SK-N-SH (cell line): Measurements from ENCODE around the gene CEP162. TPM values are rescaled to one million over a fixed set of nuclear protein-coding genes. Genes with fewer than 3 reads are reported as not detected.

Source experiments
- CTCF ChIA-PET: fragments of 300-600, 350-600 bp; formaldehyde crosslinking; extraction: SDS; loops from one replicate; lab custom pipeline; 2021; lab: Yijun Ruan, JAX
- POLR2A ChIA-PET: fragments of 350-600 bp; sonication (Branson Sonifier 250); formaldehyde crosslinking; extraction: SDS; loops from one replicate; lab custom pipeline; 2020; ENCODE audit warnings: antibody characterized with exemption, inconsistent platforms; lab: Yijun Ruan, JAX
- DNase-seq: peaks from one replicate; pipeline ENCODE4 v3.0.0; 2012
- H2AFZ ChIP-seq: fragments of 200-600 bp; sonication (generic); 2 replicates; pipeline ENCODE4 v1.8.1; 2016; ENCODE audit warnings: antibody characterized with exemption, mild to moderate bottlenecking, low read depth
- H3F3A ChIP-seq: fragments of 200-600 bp; sonication (generic); replicated peaks from 2 replicates; pipeline ENCODE3; 2016; ENCODE audit warnings: antibody characterized with exemption, mild to moderate bottlenecking; ENCODE audit not compliant: insufficient read depth
- H3K27ac ChIP-seq, 2 experiments: fragments of 200-500 bp in 1 of 2; fragments of 200-600 bp in 1 of 2; sonication (Bioruptor generic) in 1 of 2; sonication (generic), shearing (Covaris generic) in 1 of 2; 2 replicates each; pipeline versions ENCODE4 v1.5.1 to v1.6.1; 2014 to 2016; ENCODE audit warnings: low read depth in 2 of 2, inconsistent platforms in 1 of 2, low read length in 1 of 2, mild to moderate bottlenecking in 1 of 2, mixed read lengths in 1 of 2
- H3K27me3 ChIP-seq: fragments of 200-600 bp; sonication (generic), shearing (Covaris generic); 2 replicates; pipeline ENCODE4 v1.6.1; 2016; ENCODE audit warnings: mixed run types; ENCODE audit not compliant: insufficient read depth
- H3K36me3 ChIP-seq, 2 experiments: fragments of 200-500 bp in 1 of 2; fragments of 200-600 bp in 1 of 2; sonication (Bioruptor generic) in 1 of 2; sonication (generic) in 1 of 2; replicated peaks in 1 of 2; 2 replicates each; pipeline versions ENCODE3 to v1.5.1; 2014 to 2016; ENCODE audit warnings: low read length in 1 of 2, mild to moderate bottlenecking in 1 of 2; ENCODE audit not compliant: insufficient read depth in 2 of 2, control insufficient read depth in 1 of 2
- H3K4me1 ChIP-seq, 2 experiments: fragments of 200-500 bp in 1 of 2; fragments of 200-600 bp in 1 of 2; sonication (Bioruptor generic) in 1 of 2; sonication (generic), shearing (Covaris generic) in 1 of 2; 2 replicates each; pipeline versions ENCODE4 v1.5.1 to v1.6.1; 2014 to 2016; ENCODE audit warnings: low read depth in 1 of 2, low read length in 1 of 2, mixed run types in 1 of 2; ENCODE audit not compliant: insufficient read depth in 2 of 2, control insufficient read depth in 1 of 2
- H3K4me2 ChIP-seq: fragments of 200-600 bp; sonication (generic), shearing (Covaris generic); 2 replicates; pipeline ENCODE4 v1.6.1; 2017; ENCODE audit warnings: mixed run types
- H3K4me3 ChIP-seq, 2 experiments: fragments of 200-500 bp in 1 of 2; fragments of 200-600 bp in 1 of 2; sonication (Bioruptor generic) in 1 of 2; sonication (generic), shearing (Covaris generic) in 1 of 2; 2 replicates each; pipeline versions ENCODE4 v1.5.1 to v1.8.1; 2014 to 2016; ENCODE audit warnings: low read depth in 2 of 2, inconsistent platforms in 1 of 2, low read length in 1 of 2, mild to moderate bottlenecking in 1 of 2, mixed read lengths in 1 of 2, moderate library complexity in 1 of 2
- H3K79me2 ChIP-seq: fragments of 200-600 bp; sonication (generic); 2 replicates; pipeline ENCODE4 v1.8.1; 2017; ENCODE audit warnings: mild to moderate bottlenecking; ENCODE audit not compliant: insufficient read depth
- H3K9ac ChIP-seq: fragments of 200-600 bp; sonication (generic); 2 replicates; pipeline ENCODE4 v1.6.1; 2017; ENCODE audit warnings: mixed run types
- H3K9me2 ChIP-seq: fragments of 200-600 bp; sonication (generic); 2 replicates; pipeline ENCODE4 v1.6.1; 2017; ENCODE audit warnings: mixed run types
- H3K9me3 ChIP-seq: fragments of 200-600 bp; sonication (generic); 2 replicates; pipeline ENCODE4 v1.6.1; 2017; ENCODE audit warnings: mixed run types, mild to moderate bottlenecking, moderate library complexity
- H4K20me1 ChIP-seq: fragments of 200-600 bp; sonication (generic); 2 replicates; pipeline ENCODE4 v1.6.1; 2017; ENCODE audit warnings: mild to moderate bottlenecking, mixed run types; ENCODE audit not compliant: insufficient read depth
- CHD2 ChIP-seq: fragments of 150-350 bp; IDR thresholded peaks from 2 replicates; pipeline ENCODE4 v1.6.1; 2018; ENCODE audit warnings: low read length; ENCODE audit not compliant: partially characterized antibody
- EP300 ChIP-seq, 2 experiments: IDR thresholded peaks; 2 replicates each; pipeline versions ENCODE4 v1.4.0 to v1.6.1; 2012; ENCODE audit warnings: borderline replicate concordance in 1 of 2, low read depth in 1 of 2, low read length in 1 of 2
- FOSL2 ChIP-seq: IDR thresholded peaks from 2 replicates; pipeline ENCODE4 v1.4.0; 2012; ENCODE audit warnings: low read depth, mild to moderate bottlenecking, moderate library complexity, borderline replicate concordance
- FOXM1 ChIP-seq: IDR thresholded peaks from 2 replicates; pipeline ENCODE4 v1.4.0; 2012; ENCODE audit warnings: low read depth, mild to moderate bottlenecking
- GABPA ChIP-seq: IDR thresholded peaks from 2 replicates; pipeline ENCODE4 v1.4.0; 2012; ENCODE audit warnings: low read depth, mild to moderate bottlenecking
- GATA2 ChIP-seq: sonication (generic); formaldehyde crosslinking; IDR thresholded peaks from 2 replicates; pipeline ENCODE4 v1.5.0; 2020; ENCODE audit warnings: mild to moderate bottlenecking, missing genetic modification reagents
- JUND ChIP-seq: IDR thresholded peaks from 2 replicates; pipeline ENCODE4 v1.4.0; 2012
- MEF2A ChIP-seq: IDR thresholded peaks from 2 replicates; pipeline ENCODE4 v1.4.0; 2012; ENCODE audit warnings: low read depth, borderline replicate concordance
- MXI1 ChIP-seq: IDR thresholded peaks from 2 replicates; pipeline ENCODE4 v1.6.1; 2012; ENCODE audit warnings: mild to moderate bottlenecking, low read depth, low read length, improper control_type of control experiment
- NFIC ChIP-seq: IDR thresholded peaks from 2 replicates; pipeline ENCODE4 v1.4.0; 2012; ENCODE audit warnings: borderline replicate concordance
- PBX3 ChIP-seq: IDR thresholded peaks from 2 replicates; pipeline ENCODE4; 2012
- RAD21 ChIP-seq: IDR thresholded peaks from 2 replicates; pipeline ENCODE4 v1.6.1; 2012; ENCODE audit warnings: mild to moderate bottlenecking, low read length
- RCOR1 ChIP-seq: fragments of 150-350 bp; IDR thresholded peaks from 2 replicates; pipeline ENCODE4 v1.6.1; 2017; ENCODE audit warnings: antibody characterized with exemption, low read length
- REST ChIP-seq: IDR thresholded peaks from 2 replicates; pipeline ENCODE4 v1.6.1; 2012; ENCODE audit warnings: mild to moderate bottlenecking, low read depth, low read length, moderate library complexity
- RXRA ChIP-seq: IDR thresholded peaks from 2 replicates; pipeline ENCODE4 v1.4.0; 2012; ENCODE audit warnings: low read depth, mild to moderate bottlenecking, borderline replicate concordance
- SMC3 ChIP-seq: IDR thresholded peaks from 2 replicates; pipeline ENCODE4 v1.6.1; 2012; ENCODE audit warnings: low read depth, low read length, improper control_type of control experiment
- TAF1 ChIP-seq: IDR thresholded peaks from 2 replicates; pipeline ENCODE4 v1.6.1; 2012; ENCODE audit warnings: low read depth, mild to moderate bottlenecking, low read length, moderate library complexity, borderline replicate concordance
- TCF12 ChIP-seq: IDR thresholded peaks from 2 replicates; pipeline ENCODE4 v1.4.0; 2012
- USF1 ChIP-seq: IDR thresholded peaks from 2 replicates; pipeline ENCODE4 v1.4.0; 2012; ENCODE audit warnings: low read depth, borderline replicate concordance
- YY1 ChIP-seq: IDR thresholded peaks from 2 replicates; pipeline ENCODE4 v1.4.0; 2012; ENCODE audit warnings: low read depth, mild to moderate bottlenecking
- WGBS: methylation state at CpG from one replicate; pipeline ENCODE4 v1.1.6; 2017; ENCODE audit warnings: low lambda C conversion rate; 5-methylcytosine and 5-hydroxymethylcytosine counted together
- polyA plus RNA-seq, 3 experiments: library from polyadenylated mRNA; depleted of rRNA; stranded (reverse); fragments of >200 nt; gene quantifications; 2 replicates each; pipeline ENCODE4 v1.2.3, GENCODE V29; 2012

CEP162 gene
- polyA plus RNA-seq, 1 of the 3 experiments (the other 2 are of a cell fraction) = 1.2 TPM

GRCh38 chr6:84193114-84193708, 34.2 kb downstream of the CEP162 start:
- Histone ChIP-seq H3F3A (peaks cover 23% of the 10 kb centered on the region), H2AFZ (no peak overlapping the region), H3K36me3 (peaks cover 30 to 31% of the 10 kb centered on the region in 2 experiments), H3K27ac (peak overlapping the region in 1 of 2 experiments; percentile 70; a peak in 2 of 4 replicates), H3K9ac (no peak overlapping the region), H4K20me1 (peaks cover 6% of the 10 kb centered on the region; the same call in 1 of the 2 replicates), H3K27me3 (no peaks in the 10 kb centered on the region), H3K4me2 (no peak overlapping the region), H3K79me2 (no peaks in the 10 kb centered on the region), H3K9me2 (no peaks in the 10 kb centered on the region), H3K4me1 (0 out of 4 replicates have a peak, but pooled peaks cover 0 to 3% of the 10 kb centered on the region in 2 experiments), H3K9me3 (no peaks in the 10 kb centered on the region), H3K4me3 (no peak overlapping the region)
- WGBS = 9% methylated on average over 2 of the region's 2 CpGs
- TF ChIP-seq TAF1 = no peak
- peak; percentile 47; the same call in 1 of the 2 replicates for TF ChIP-seq RXRA
- TF ChIP-seq EP300 (IDR thresholded peaks at IDR 0.05; ENCODE audit: borderline replicate concordance in 1 of 2, low read depth in 1 of 2, low read length in 1 of 2) = no peak
- TF ChIP-seq REST = no peak
- peak; percentile 72 for TF ChIP-seq MEF2A
- TF ChIP-seq RCOR1 = no peak
- peak; percentile 79 for TF ChIP-seq FOSL2
- no peak for TF ChIP-seq GATA2 (CRISPR knock-in tag)
- peak; percentile 70 for TF ChIP-seq JUND
- TF ChIP-seq PBX3 = peak; percentile 87
- TF ChIP-seq TCF12 = peak; percentile 76
- POLR2A ChIA-PET = no interaction called here
- DNase-seq = no peak
- CTCF ChIA-PET = no interaction called here

- ChIA-PET CTCF (no interaction called here), POLR2A (no interaction called here)
- no peak overlapping the region for H3K9ac ChIP-seq
- H3K4me1 ChIP-seq = 0 out of 4 replicates have a peak, but pooled peaks cover 0 to 3% of the 10 kb centered on the region in 2 experiments
- H3K36me3 ChIP-seq = peaks cover 26 to 28% of the 10 kb centered on the region in 2 experiments
- no peaks in the 10 kb centered on the region for H3K79me2 ChIP-seq
- H3K4me3 ChIP-seq = no peak overlapping the region
- H3K9me2 ChIP-seq = no peaks in the 10 kb centered on the region; the same call in 1 of the 2 replicates
- no peak for DNase-seq
- no peak overlapping the region for H3K4me2 ChIP-seq
- H2AFZ ChIP-seq = no peak overlapping the region
- peaks cover 23% of the 10 kb centered on the region for H3F3A ChIP-seq
- WGBS = 91% methylated on average over 2 of the region's 2 CpGs
- H3K27me3 ChIP-seq = no peaks in the 10 kb centered on the region
- no peak overlapping the region for H3K27ac ChIP-seq
- H3K9me3 ChIP-seq = no peaks in the 10 kb centered on the region
- H4K20me1 ChIP-seq = peaks cover 6% of the 10 kb centered on the region; the same call in 1 of the 2 replicates
- no peak for TF ChIP-seq RAD21
- TF ChIP-seq CHD2 = no peak
- no peak for TF ChIP-seq NFIC
- no peak for TF ChIP-seq FOXM1
- TF ChIP-seq GABPA = no peak
- TF ChIP-seq REST = no peak
- TF ChIP-seq YY1 = no peak
- no peak for TF ChIP-seq USF1
- TF ChIP-seq SMC3 = no peak
- no peak for TF ChIP-seq FOSL2
- TF ChIP-seq MXI1 = no peak
These were observed 35.6 kb downstream of the CEP162 start for GRCh38 chr6:84191802-84192201.
